CD4-positive, alpha-beta T cell treated with Interleukin-10 for 1 hour (primary cell): ENCODE data around the gene LMLN.
"Not testable (repeated sequence)": the region's sequence is repeated elsewhere in the genome, so short reads cannot be mapped to it uniquely, and the experiment has no call there.

Experiments used
- DNase-seq: peaks from one replicate; pipeline ENCODE4 v3.0.0-alpha.2; 2020

Gene LMLN

GRCh38 chr3:197959891-197960693 lies at the start of gene LMLN:
TSS of gene LMLN (plus strand) at chr3:197960217. CDS start at chr3:197960246, 29 bp downstream.
- DNase-seq: peak; percentile 96

GRCh38 chr3:197912741-197913476 lies 47.1 kb upstream of the LMLN start:
- peak; percentile 9 for DNase-seq

DNA sequence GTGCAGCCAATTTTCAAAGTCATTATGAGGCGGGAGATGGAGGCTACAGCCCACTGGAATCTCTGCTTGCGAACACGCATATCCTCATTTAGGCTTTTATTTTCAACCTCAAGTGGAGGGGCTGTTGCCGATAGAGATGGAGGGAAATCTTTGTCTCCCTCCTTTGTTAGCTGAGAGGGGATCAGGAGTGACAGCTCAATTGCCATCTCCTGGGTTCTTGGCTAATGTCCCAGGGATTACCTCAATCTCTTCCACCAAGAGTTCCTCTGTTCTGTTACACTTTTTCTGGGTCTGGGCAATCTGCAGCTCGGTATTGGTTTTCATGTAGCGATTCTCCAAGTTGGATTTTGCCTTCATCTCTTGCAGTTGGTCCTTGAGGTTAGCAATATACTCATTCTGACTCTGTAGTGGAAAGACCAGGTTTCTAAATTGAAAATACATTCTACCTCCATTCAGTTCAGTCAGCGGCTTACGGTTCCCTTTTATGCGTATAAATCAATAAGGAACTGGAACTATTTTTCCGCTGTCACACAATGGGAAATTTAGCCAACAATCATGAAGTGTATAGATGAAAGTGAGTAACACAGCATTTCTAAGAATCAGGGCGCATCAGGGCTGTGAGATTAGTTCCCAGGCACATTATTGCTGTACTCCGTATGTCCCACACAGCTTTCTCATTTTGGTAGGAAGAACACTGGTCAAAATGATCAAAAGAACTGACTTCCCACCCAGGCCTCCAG lies 46.2 kb upstream of the LMLN start:
- no peak for DNase-seq

- DNase-seq: not testable (repeated sequence)
Observed at GRCh38 chr3:197921429-197922275, 38.4 kb upstream of the LMLN start.

- DNase-seq: no peak
Observed at GRCh38 chr3:197926418-197926817, 33.6 kb upstream of the LMLN start.

GRCh38 chr3:197927578-197927977 lies 32.4 kb upstream of the LMLN start:
- DNase-seq: not testable (repeated sequence)

GRCh38 chr3:197936819-197937384 lies 23.1 kb upstream of the LMLN start:
- DNase-seq: no peak

- DNase-seq: no peak
Observed at GRCh38 chr3:197940745-197941384, 19.2 kb upstream of the LMLN start.

- peak; percentile 65 for DNase-seq
Observed at GRCh38 chr3:197942956-197943556, 17.0 kb upstream of the LMLN start.

DNA sequence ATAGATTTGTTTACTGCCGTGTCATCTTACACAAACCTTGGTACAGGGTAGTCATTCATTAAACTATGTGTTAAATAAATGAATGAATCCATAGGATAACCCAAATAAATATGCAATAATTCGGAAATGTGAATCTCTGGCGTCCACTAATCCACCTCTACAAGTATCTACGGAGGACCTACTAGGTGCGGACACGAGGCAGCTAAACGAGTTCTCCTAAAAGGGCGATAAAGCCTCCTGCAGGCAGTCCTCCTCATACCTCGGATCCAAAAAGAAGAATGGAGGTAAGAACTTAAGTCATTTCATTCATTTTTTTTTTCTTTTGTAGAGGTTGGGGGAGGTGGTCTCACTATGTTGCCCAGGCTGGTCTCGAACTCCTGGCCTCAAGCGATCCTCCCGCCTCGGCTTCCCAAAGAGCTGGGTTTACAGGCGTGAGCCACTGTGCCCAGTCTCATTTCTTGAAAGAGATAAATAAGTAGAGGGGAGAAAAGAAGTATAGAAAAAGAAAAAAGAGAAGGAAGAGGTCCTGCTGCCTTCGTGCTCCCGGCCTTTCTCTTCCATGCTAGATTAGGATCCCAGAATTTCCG lies 10.7 kb upstream of the LMLN start:
- no peak for DNase-seq

GRCh38 chr3:197949778-197950676 lies 10.0 kb upstream of the LMLN start, which contains the start of gene RPL35A:
TSS of gene RPL35A (plus strand) at chr3:197950190. CDS start at chr3:197950968, 778 bp downstream.
- peak; percentile 94 for DNase-seq

- DNase-seq: no peak
Observed at GRCh38 chr3:197950677-197951061, 9.3 kb upstream of the LMLN start.

- no peak for DNase-seq
Observed at GRCh38 chr3:197951392-197951990, 8.5 kb upstream of the LMLN start.

DNA sequence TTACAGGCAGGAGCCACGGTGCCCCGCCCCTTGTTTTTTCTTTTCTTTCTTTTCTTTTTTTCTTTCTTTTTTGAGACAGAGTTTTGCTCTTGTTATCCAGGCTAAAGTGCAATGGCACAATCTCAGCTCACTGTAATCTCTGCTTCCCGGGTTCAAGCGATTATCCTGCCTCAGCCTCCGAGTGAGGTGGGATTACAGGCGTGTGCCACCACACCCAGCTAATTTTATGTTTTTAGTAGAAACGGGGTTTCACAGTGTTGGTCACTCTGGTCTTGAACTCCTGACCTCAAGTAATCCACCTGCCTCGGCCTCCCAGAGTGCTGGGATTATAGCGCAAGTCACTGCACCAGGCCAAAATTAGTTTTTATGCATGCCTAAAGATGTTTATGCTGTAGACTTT lies 7.6 kb upstream of the LMLN start:
- DNase-seq: no peak

DNA sequence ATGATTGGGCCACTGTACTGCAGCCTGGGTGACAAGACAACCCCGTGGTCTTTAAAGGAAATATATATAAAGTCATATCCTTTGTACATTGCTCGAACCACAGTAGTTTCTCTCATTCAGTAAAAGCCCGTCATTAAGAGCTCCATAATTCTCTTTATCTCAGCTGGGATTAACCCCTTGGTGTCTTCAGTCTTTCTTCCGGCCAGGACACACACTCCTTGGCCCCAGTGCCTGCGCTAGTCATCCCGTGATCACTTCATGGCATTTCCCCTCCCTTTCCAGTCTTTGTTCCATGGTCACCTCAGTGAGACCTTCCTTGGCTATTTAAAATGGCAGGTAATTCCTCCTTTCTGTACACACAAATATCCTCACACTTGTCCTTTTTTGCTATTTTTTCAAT lies 6.7 kb upstream of the LMLN start:
- no peak for DNase-seq

GRCh38 chr3:197953881-197954280 lies 6.1 kb upstream of the LMLN start:
- no peak for DNase-seq

GRCh38 chr3:197955892-197956477 lies 4.0 kb upstream of the LMLN start:
- no peak for DNase-seq

- no peak for DNase-seq
Observed at GRCh38 chr3:197956626-197956988, 3.4 kb upstream of the LMLN start.

DNA sequence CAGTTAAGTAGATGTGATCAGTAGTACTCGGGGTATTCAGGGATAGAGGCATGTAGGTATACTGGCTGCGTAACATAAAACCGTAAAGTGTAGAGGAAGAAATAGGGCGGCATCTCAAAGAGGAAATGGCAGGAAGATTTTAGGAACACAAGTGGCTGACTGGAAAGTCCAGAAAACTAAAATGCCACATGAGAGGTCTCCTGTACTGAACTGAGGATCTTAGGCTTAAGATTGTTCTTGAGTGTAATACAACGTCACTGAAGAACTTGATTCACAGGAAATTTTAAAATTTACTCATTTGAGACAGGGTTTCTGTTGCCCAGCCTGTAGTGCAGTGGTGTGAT lies 2.3 kb upstream of the LMLN start:
- no peak for DNase-seq
